D341Med (cell line): Measurements from ENCODE around the gene EAF2.
A peak's percentile ranks its signal among the peaks of the same experiment; 100 is the strongest.
"Not testable (repeated sequence)": the region's sequence is repeated elsewhere in the genome, so short reads cannot be mapped to it uniquely, and the experiment has no call there.

Experiments used
- DNase-seq: peaks from one replicate; pipeline ENCODE4 v3.0.0; 2012; ENCODE audit warnings: low spot score

Gene EAF2

DNA sequence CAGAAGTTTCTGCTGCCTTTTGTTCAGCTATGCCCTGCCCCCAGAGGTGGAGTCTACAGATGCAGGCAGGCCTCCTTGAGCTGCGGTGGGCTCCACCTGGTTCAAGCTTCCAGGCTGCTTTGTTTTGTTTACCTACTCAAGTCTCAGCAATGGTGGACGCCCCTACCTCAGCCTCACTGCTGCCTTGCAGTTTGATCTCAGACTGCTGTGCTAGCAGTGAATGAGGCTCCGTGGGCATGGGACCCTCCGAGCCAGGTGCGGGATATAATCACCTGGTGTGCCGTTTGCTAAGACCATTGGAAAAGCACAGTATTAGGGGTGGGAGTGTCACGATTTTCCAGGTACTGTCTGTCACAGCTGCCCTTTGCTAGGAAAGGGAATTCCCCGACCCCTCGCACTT lies 28.2 kb downstream of the EAF2 start:
- not testable (repeated sequence) for DNase-seq

- no peak for DNase-seq
Observed at GRCh38 chr3:121863801-121864200, 28.8 kb downstream of the EAF2 start.

- no peak for DNase-seq
Observed at GRCh38 chr3:121869736-121870135, 34.7 kb downstream of the EAF2 start.

- no peak for DNase-seq
Observed at GRCh38 chr3:121870717-121871116, 35.7 kb downstream of the EAF2 start.

- no peak for DNase-seq
Observed at GRCh38 chr3:121871430-121871829, 36.4 kb downstream of the EAF2 start.

GRCh38 chr3:121878411-121878810 lies 43.4 kb downstream of the EAF2 start:
- DNase-seq: no peak

GRCh38 chr3:121883507-121883906 lies 48.5 kb downstream of the EAF2 start:
- peak; percentile 36 for DNase-seq

DNA sequence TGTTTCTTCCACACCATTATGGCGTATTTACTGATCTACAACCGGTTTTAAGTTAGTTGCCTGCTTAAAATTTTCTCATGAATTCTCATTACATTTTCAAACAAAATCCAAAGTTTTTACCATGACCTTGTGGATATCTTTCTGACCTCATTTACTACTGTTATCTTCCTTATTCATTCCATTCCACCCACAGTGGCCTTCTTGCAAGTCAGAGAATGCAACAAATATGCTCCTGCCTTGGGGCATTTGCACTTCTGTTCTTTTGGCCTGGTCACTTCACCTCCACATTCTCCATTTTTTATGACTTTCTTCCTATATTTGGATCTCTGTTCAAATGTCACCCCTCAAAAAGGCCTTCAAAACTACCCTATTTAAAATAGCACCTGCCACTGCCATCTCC lies 50.4 kb downstream of the EAF2 start:
- no peak for DNase-seq

DNA sequence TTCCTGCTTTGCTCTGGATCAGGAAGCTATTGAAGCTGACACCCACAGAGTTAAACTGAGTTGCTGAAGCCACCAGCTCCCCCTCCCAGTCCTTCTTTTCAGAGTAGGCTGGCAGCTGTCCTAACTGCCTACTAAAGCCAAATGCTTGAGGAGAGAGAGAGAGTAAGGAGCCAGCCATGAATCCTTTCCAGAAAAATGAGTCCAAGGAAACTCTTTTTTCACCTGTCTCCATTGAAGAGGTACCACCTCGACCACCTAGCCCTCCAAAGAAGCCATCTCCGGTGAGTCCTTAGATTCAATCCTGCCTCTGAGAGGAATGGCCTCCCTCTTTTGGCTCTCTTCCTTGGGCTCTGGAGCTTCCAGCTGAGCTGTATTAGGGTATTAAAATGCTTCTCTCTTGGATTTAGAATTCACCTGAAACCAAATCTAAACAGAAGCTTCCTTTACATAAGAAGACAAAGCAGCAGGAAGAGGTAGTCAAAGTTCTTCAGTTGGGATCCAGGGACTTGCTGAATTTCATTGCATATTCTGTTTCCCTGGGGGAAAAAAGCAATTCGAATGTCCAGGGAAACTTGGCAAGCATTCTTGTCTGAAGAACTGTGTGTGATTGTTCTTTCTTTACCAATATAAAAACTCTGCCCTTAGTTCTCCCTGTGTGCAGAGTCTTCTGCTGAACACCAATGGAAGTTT lies 59.4 kb downstream of the EAF2 start, which contains the start of gene SLC15A2:
Gene SLC15A2 (plus strand): TSS at position 101 of the 690 bp plus-strand sequence. CDS start 76 bp downstream, at position 177.
- DNase-seq: no peak

DNA sequence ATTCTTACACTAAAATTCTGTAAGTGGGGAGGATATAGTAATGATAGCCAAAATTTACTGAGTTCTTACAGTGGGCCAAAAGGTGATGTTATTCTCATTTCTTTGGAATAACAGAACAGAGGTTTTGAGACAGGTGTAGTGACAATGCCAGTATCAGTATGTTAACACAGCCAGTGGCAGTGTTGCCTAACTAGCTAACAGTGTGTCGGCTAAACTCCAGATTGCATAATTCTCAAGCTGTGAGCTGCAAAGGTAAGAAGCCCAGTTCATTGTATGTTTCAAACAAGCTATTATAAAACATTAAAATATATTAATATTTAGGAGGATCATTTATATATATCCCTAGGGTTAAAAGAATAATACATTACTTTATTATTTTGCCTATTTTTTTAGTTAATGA lies 60.1 kb downstream of the EAF2 start:
- no peak for DNase-seq

DNA sequence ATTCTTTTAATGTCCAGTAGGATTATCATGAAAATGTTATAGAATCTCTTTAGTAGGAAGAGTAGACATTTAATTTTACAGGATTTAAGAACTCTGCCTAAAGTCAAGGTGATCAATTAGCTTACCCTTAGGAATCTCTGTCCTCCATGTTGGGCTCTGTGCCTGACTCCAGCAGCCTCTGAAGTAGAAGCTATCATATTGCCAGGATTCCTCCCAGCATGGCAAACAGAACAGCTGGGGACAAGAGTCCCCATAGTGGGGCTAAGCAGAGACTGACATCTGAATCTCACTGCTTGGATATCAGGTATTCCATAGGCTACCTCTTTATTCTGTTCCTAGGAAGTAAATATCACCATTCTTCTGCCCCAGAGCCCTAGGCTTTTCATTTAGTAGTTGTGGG lies 60.7 kb downstream of the EAF2 start:
- no peak for DNase-seq

- DNase-seq: no peak
Observed at GRCh38 chr3:121896823-121897222, 61.8 kb downstream of the EAF2 start.

DNA sequence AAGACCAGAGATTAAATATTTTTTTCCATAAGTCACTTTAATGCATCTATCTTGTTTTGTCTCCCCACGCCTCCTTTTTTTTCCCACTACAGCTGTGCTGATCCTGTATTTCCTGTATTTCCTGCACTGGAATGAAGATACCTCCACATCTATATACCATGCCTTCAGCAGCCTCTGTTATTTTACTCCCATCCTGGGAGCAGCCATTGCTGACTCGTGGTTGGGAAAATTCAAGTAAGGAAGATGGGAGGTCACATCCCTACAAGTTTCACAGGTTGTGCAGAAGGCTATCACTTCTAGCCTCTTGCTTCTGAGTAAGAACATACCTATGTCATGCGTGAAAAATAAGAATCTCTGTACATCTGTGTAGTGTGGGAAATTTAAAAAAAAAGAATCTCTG lies 62.3 kb downstream of the EAF2 start:
- DNase-seq: no peak

- DNase-seq: no peak
Observed at GRCh38 chr3:121913305-121913990, 78.4 kb downstream of the EAF2 start.

DNA sequence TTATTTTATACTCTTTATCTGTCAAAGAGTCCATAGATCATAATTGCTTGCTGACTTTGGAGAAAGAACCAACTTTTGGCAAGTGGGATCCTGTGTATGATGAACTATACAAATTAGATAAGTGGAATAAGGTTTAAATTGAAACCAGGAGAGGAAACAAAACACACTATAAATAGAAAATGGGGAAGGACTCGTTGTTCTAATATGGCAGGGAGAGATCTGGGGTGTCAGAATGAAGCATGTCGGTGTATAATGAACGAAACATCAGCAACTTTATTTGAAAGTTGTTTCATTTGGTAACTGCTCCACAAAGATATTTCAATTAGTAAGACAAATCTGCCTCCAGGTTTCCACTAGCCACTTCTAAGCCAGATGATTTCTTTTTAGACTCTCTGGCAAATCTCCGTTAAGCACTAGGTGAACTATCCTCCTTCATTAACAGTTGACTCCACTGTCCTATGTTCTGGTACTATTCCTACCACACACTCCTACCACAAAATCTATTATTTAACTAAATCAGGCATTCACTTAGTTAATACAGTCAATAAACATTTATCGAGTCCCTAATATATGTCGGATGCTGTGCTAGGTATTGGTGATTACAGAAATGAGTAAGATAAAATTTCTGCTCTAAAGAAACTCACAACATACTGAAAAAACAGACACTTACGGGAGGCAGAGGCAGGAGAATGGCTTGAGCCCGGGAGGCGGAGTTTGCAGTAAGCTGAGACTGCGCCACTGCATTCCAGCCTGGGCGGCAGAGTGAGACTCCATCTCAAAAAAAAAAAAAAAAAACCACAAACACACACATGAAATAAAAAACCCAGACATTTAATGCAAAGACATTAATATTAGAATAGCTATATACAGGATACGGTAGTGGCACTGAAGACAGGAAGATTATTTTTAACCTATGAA lies 79.3 kb downstream of the EAF2 start:
- DNase-seq: no peak

DNA sequence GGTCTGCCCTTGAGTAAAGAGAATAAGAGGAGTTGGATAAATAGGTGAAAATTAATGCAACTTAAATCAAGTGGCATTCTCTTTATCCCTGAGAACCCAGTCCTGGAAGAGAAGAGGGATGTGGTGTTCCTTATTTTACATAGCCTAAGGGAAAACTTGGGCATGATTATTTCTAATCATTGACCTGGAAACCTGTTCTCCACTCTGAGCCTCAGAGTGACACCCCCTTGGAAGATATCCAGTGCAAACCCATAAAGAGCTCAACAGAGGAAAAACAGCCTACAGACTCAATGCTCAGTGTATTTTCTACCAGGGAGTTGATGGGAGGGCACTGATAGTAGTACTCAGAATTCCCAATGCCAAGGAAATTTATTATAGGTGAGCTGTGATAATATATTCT lies 81.2 kb downstream of the EAF2 start:
- no peak for DNase-seq

DNA sequence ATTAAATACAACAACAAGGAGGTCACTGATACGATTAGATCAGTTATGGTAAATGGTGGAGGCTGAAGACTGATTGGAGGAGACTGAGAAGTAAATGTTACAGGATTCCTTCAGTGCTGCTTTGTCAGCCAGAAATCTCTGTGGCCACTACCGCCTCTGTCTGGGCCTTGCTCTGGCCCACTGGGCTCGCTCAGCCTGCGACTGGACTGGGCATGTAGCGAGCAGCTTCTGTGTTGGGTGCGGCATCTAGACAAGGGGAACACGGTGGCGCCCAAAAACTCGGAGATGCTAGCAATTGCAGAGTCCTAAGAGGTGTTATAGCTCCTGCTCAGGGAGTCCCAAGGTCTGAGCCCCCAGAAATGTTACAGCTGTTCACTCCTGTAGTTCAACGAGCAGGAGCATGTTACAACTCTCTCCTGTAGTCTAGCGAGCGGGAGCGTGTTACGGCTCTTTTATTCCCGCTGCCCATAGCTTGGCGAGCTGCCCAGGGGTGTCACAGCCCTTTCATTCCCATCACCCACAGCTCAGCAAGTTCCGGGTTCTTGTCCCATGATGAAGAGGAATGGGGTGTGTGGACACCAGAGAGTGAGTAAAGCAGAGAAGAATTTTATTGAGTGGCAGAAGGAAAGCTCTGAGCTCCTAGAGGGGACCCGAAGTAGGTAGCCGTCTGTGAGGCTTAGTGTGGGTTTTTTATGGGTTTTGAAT lies 83.9 kb downstream of the EAF2 start:
- DNase-seq: no peak

GRCh38 chr3:121924734-121925133 lies 89.7 kb downstream of the EAF2 start:
- no peak for DNase-seq

GRCh38 chr3:121926380-121926779 lies 91.4 kb downstream of the EAF2 start:
- no peak for DNase-seq
